ENCODE results near the gene WASHC2A.
"Not testable (repeated sequence)": the region's sequence is repeated elsewhere in the genome, so short reads cannot be mapped to it uniquely, and the experiment has no call there.

Gene WASHC2A

GRCh38 chr10:50092928-50093327 lies 25.2 kb downstream of the WASHC2A start:
- not testable (repeated sequence) for H4K8ac ChIP-seq (ENCODE audit: low read length)

DNA sequence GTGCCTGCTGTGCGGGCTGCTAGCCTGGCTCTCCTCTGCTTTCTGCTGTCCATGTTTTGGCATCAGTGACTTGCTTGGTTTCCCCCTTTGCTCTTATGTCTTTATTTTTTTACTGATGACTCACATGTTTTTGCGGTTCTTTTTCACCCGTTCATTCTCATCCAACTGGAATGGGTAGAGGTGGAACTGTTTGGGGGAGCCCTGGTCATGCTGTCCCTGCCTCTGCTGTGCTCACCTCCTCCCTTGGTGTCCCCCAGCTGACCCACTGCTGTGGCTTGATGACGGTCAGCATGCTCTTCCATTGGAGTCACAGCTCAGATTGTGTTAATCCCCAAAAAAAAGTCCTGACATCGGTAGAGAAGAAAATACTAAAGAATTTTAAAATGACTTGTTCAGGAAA lies 26.9 kb downstream of the WASHC2A start:
- H3K4me2 ChIP-seq (ENCODE audit: low read length, poor library complexity, severe bottlenecking); H3K23ac ChIP-seq (ENCODE audit: low read length in 2 of 2); H4K8ac ChIP-seq (ENCODE audit: low read length); H3K79me1 ChIP-seq (replicated peaks; ENCODE audit: low read length, poor library complexity, severe bottlenecking); H3K4ac ChIP-seq (ENCODE audit: low read depth in 1 of 2, low read length in 2 of 2); H2BK12ac ChIP-seq (ENCODE audit: low read length in 2 of 2); H3K27me3 ChIP-seq (ENCODE audit: control insufficient read depth in 1 of 2, insufficient read depth in 1 of 2, low read length in 2 of 2); H2BK5ac ChIP-seq (ENCODE audit: low read depth, low read length, poor library complexity, severe bottlenecking); H3K9me3 ChIP-seq (ENCODE audit: control insufficient read depth, low read length); H2AK5ac ChIP-seq (ENCODE audit: low read length, severe bottlenecking); H3K9ac ChIP-seq (ENCODE audit: low read length); H3K14ac ChIP-seq (ENCODE audit: low read length in 2 of 2); H3K4me3 ChIP-seq (ENCODE audit: insufficient read depth in 1 of 2, low read depth in 1 of 2, low read length in 2 of 2); H2AFZ ChIP-seq (ENCODE audit: low read depth, low read length); H3K18ac ChIP-seq (ENCODE audit: low read depth in 1 of 2, low read length in 2 of 2); H4K91ac ChIP-seq (ENCODE audit: low read length); H3K4me1 ChIP-seq (ENCODE audit: control insufficient read depth, insufficient read depth, low read depth, low read length); H2BK15ac ChIP-seq (ENCODE audit: low read depth, poor library complexity, severe bottlenecking); DNase-seq; H3K27ac ChIP-seq (ENCODE audit: low read length, poor library complexity, severe bottlenecking); H2BK120ac ChIP-seq (ENCODE audit: low read depth, low read length); H3K36me3 ChIP-seq (ENCODE audit: control insufficient read depth in 1 of 2, insufficient read depth in 2 of 2, low read depth in 1 of 2, low read length in 2 of 2): not testable (repeated sequence)
- 100% methylated on average over 2 of the region's 5 CpGs for WGBS

More at GRCh38 chr10:50092928-50093327, 25.2 kb downstream of the WASHC2A start:
- H3K27ac ChIP-seq (ENCODE audit: low read length, poor library complexity, severe bottlenecking); DNase-seq; H3K18ac ChIP-seq (ENCODE audit: low read depth in 1 of 2, low read length in 2 of 2); H2BK12ac ChIP-seq (ENCODE audit: low read length in 2 of 2); H3K9ac ChIP-seq (ENCODE audit: low read length); H3K79me1 ChIP-seq (replicated peaks; ENCODE audit: low read length, poor library complexity, severe bottlenecking); H3K23ac ChIP-seq (ENCODE audit: low read length in 2 of 2); H2AK5ac ChIP-seq (ENCODE audit: low read length, severe bottlenecking); H2BK5ac ChIP-seq (ENCODE audit: low read depth, low read length, poor library complexity, severe bottlenecking); H4K91ac ChIP-seq (ENCODE audit: low read length); H3K4me1 ChIP-seq (ENCODE audit: control insufficient read depth, insufficient read depth, low read depth, low read length); H3K4me3 ChIP-seq (ENCODE audit: insufficient read depth in 1 of 2, low read depth in 1 of 2, low read length in 2 of 2); H3K36me3 ChIP-seq (ENCODE audit: control insufficient read depth in 1 of 2, insufficient read depth in 2 of 2, low read depth in 1 of 2, low read length in 2 of 2); H2BK15ac ChIP-seq (ENCODE audit: low read depth, poor library complexity, severe bottlenecking); H2BK120ac ChIP-seq (ENCODE audit: low read depth, low read length); H2AFZ ChIP-seq (ENCODE audit: low read depth, low read length); H3K4ac ChIP-seq (ENCODE audit: low read depth in 1 of 2, low read length in 2 of 2); H3K14ac ChIP-seq (ENCODE audit: low read length in 2 of 2); H3K9me3 ChIP-seq (ENCODE audit: control insufficient read depth, low read length); H3K4me2 ChIP-seq (ENCODE audit: low read length, poor library complexity, severe bottlenecking); H3K27me3 ChIP-seq (ENCODE audit: control insufficient read depth in 1 of 2, insufficient read depth in 1 of 2, low read length in 2 of 2): not testable (repeated sequence)
- WGBS: no CpG with 5 or more reads among the region's 8 CpGs

DNA sequence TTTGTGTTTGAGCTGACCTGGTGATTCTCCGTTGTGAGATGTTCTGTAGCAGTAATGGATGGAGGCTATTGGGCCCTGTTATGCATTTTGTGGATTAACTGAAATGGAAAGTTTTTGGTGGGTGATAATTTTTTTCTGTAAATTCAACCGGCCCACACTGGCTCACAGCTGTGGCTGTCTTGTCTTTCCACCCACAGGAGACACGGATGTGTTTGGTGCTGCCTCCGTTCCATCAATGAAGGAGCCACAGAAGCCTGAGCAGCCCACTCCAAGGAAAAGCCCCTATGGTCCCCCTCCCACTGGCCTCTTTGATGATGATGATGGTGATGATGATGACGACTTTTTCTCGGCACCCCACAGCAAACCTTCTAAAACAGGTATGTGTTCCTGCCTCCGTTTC lies 27.6 kb downstream of the WASHC2A start:
- not testable (repeated sequence) for H2BK5ac ChIP-seq (ENCODE audit: low read depth, low read length, poor library complexity, severe bottlenecking); H3K9ac ChIP-seq (ENCODE audit: low read length); H3K4me1 ChIP-seq (ENCODE audit: control insufficient read depth, insufficient read depth, low read depth, low read length); H2AK5ac ChIP-seq (ENCODE audit: low read length, severe bottlenecking); DNase-seq; H3K27me3 ChIP-seq (ENCODE audit: control insufficient read depth in 1 of 2, insufficient read depth in 1 of 2, low read length in 2 of 2); H2BK15ac ChIP-seq (ENCODE audit: low read depth, poor library complexity, severe bottlenecking); H2BK120ac ChIP-seq (ENCODE audit: low read depth, low read length); H4K91ac ChIP-seq (ENCODE audit: low read length); H3K18ac ChIP-seq (ENCODE audit: low read depth in 1 of 2, low read length in 2 of 2); H3K4me3 ChIP-seq (ENCODE audit: insufficient read depth in 1 of 2, low read depth in 1 of 2, low read length in 2 of 2); H3K4ac ChIP-seq (ENCODE audit: low read depth in 1 of 2, low read length in 2 of 2); H4K8ac ChIP-seq (ENCODE audit: low read length); H2AFZ ChIP-seq (ENCODE audit: low read depth, low read length); H3K79me1 ChIP-seq (replicated peaks; ENCODE audit: low read length, poor library complexity, severe bottlenecking); H2BK12ac ChIP-seq (ENCODE audit: low read length in 2 of 2); H3K36me3 ChIP-seq (ENCODE audit: control insufficient read depth in 1 of 2, insufficient read depth in 2 of 2, low read depth in 1 of 2, low read length in 2 of 2); H3K4me2 ChIP-seq (ENCODE audit: low read length, poor library complexity, severe bottlenecking); H3K23ac ChIP-seq (ENCODE audit: low read length in 2 of 2); H3K9me3 ChIP-seq (ENCODE audit: control insufficient read depth, low read length); H3K14ac ChIP-seq (ENCODE audit: low read length in 2 of 2); H3K27ac ChIP-seq (ENCODE audit: low read length, poor library complexity, severe bottlenecking)
- 93% methylated on average over 3 of the region's 7 CpGs for WGBS

- not testable (repeated sequence) for H2AFZ ChIP-seq (ENCODE audit: low read depth, low read length); H3K18ac ChIP-seq (ENCODE audit: low read depth in 1 of 2, low read length in 2 of 2); H3K79me1 ChIP-seq (replicated peaks; ENCODE audit: low read length, poor library complexity, severe bottlenecking); DNase-seq; H3K27ac ChIP-seq (ENCODE audit: low read length, poor library complexity, severe bottlenecking); H3K14ac ChIP-seq (ENCODE audit: low read length in 2 of 2); H2BK15ac ChIP-seq (ENCODE audit: low read depth, poor library complexity, severe bottlenecking); H3K9ac ChIP-seq (ENCODE audit: low read length); H2BK5ac ChIP-seq (ENCODE audit: low read depth, low read length, poor library complexity, severe bottlenecking); H3K23ac ChIP-seq (ENCODE audit: low read length in 2 of 2); H2BK12ac ChIP-seq (ENCODE audit: low read length in 2 of 2); H2BK120ac ChIP-seq (ENCODE audit: low read depth, low read length); H3K4me3 ChIP-seq (ENCODE audit: insufficient read depth in 1 of 2, low read depth in 1 of 2, low read length in 2 of 2); H3K4me1 ChIP-seq (ENCODE audit: control insufficient read depth, insufficient read depth, low read depth, low read length); H4K8ac ChIP-seq (ENCODE audit: low read length); H2AK5ac ChIP-seq (ENCODE audit: low read length, severe bottlenecking); H4K91ac ChIP-seq (ENCODE audit: low read length); H3K27me3 ChIP-seq (ENCODE audit: control insufficient read depth in 1 of 2, insufficient read depth in 1 of 2, low read length in 2 of 2); H3K9me3 ChIP-seq (ENCODE audit: control insufficient read depth, low read length); H3K4ac ChIP-seq (ENCODE audit: low read depth in 1 of 2, low read length in 2 of 2); H3K4me2 ChIP-seq (ENCODE audit: low read length, poor library complexity, severe bottlenecking)
- WGBS: no CpG with 5 or more reads among the region's 3 CpGs
- peaks cover 7 to 17% of the 10 kb centered on the region in 2 experiments for H3K36me3 ChIP-seq (ENCODE audit: control insufficient read depth in 1 of 2, insufficient read depth in 2 of 2, low read depth in 1 of 2, low read length in 2 of 2)
These were observed 29.0 kb downstream of the WASHC2A start for GRCh38 chr10:50096722-50097121.
